ENCODE data around the gene SYNDIG1.

SYNDIG1 gene

DNA sequence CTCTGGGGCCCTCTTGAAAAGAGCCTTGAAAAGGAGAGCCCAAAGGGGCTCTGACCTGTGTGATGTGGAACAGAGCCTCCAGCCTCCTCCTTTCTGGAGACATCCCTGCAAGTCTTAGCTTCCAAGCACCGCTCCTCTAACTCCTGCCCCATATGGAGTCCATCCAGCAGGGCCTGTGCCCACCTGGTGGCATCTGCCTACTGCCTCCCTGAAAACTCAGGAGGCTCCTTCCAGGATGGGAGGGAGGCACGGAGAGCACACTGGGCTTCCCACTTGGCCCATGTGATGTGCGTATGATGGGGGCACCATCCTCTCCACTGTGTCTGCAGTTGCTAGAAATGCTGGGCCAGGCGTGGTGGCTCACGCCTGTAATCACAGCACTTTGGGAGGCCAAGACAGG lies 98.1 kb downstream of the SYNDIG1 start:
- DNase-seq (ENCODE audit: low spot score): no peak

DNA sequence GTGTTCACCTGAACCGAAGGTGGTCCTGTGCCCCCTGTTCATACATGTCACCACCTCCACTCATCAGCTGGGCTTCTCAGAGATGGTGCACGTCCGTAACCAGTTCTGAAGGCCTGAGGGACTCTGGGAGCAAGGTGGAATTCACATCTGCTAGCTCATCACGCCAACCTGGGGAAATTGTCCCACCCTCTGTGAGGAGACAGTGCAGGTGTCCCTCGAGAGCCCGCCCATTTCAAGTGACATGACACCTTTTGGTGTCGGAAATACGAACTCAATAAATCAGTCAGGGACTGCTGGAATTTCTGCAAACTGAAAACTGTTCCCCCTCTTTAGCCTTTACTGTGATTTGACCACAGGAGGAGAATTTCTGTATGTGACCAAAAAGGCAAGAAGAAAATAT lies 99.4 kb downstream of the SYNDIG1 start:
- DNase-seq (ENCODE audit: low spot score): no peak

DNA sequence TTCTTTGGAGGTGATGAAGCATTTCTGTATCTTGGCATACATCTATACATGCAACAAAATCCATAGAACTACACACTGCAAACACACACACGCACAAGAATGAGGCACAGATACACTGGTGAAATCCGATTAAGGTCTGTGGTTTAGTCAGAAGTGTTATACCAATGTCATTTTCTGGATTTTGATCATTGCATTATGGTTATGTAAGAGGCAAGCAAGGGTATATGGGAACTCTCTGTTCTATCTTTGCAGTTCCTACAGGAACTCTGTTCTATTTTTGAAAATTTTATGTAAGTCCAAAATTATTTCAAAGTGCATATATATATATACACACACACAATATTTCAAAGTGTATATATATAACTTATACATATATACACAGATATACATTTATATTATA lies 101.7 kb downstream of the SYNDIG1 start:
- DNase-seq (ENCODE audit: low spot score): no peak

DNA sequence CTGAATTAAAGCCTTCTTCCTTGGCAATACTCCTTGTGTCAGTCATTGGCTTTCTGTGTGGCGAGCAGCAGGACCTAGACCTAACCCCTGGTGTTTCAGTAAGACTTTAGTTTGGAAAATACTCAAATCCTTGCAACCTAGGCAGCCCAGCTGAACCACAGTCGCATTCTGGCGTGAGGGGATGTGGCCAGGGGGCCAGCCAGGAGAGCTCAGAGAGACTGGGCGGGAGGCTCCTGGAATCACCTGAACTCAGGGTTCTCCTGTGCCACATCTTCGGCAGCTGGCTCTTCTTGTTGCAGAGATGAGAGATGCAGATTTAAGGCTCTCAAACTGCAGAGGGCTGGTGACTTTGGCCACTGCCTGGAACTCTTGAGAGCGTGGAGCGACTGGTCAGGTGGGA lies 102.7 kb downstream of the SYNDIG1 start:
- DNase-seq (ENCODE audit: low spot score): no peak

DNA sequence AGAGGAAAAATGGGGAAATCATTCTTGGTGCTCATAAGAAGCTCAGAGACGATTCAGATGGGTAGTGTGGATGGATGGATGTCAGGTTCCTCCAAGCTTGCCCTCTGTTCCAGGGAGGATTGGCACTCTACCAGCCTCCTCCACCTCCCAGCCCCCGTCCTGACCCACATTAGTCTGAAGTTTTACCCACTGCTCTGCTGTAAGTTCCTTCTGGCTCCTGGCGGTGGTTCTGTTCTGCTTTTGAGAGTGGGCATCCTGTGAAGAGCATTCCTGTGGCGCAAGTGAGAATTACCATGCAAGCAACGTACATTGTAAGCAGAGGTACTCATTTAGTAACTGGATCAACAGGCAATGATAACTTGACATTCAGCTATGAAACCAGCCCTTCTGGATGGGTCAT lies 103.4 kb downstream of the SYNDIG1 start:
- no peak for DNase-seq (ENCODE audit: low spot score)

DNA sequence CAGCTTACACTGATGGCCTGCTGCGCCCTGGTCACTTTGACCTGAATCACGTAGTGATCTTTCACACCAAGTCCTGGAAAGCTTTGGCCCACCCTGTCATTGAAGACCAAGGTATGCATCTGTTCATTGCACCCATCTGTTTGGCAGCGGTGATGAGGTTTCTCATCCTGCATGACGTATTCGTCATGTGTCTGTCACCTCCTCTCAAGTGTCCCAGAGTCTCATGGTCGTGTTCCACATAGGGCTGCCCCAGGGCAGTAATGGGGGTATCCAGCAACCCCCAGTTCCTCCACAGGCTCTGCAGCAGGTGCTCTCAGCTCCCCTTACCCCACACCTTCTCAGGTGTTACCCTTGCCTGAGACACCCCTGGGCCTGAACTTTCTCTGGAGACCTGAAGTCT lies 104.1 kb downstream of the SYNDIG1 start:
- DNase-seq (ENCODE audit: low spot score): no peak

DNA sequence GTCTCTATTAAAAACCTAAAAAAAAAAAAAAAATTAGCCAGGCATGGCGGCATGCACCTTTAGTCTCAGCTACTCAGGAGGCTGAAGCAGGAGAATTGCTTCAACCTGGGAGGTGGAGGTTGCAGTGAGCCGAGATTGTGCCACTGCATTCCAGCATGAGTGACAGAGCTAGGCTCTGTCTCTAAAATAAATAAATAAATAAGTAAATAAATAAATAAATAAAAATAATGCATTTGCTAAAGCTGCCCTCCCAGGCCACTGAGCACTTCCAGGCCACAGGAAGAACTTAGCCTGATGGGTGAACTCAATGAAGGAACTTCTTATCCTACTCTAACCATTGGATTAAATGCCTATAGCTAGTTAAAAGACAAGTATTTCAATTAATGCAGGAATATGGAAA lies 104.9 kb downstream of the SYNDIG1 start:
- DNase-seq (ENCODE audit: low spot score): no peak

DNA sequence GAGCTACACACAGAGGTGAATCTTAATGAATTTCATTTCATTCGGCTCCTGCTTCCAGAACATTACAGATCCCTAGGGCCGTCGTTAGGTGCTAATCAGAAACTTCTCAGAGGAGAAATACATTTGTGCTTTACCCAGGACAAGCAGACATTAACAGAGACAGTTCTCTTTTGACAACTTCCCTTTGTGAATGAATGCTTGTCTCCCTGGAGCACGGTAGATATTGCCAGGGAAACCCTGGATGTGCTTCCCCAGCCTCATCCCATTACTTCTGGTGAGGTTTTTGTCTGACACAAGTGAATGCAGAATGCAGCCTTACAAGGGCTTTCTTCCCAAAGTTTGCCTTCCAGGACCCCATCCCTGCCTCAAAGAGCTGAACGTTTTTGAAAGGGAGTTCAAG lies 105.4 kb downstream of the SYNDIG1 start:
- no peak for DNase-seq (ENCODE audit: low spot score)

DNA sequence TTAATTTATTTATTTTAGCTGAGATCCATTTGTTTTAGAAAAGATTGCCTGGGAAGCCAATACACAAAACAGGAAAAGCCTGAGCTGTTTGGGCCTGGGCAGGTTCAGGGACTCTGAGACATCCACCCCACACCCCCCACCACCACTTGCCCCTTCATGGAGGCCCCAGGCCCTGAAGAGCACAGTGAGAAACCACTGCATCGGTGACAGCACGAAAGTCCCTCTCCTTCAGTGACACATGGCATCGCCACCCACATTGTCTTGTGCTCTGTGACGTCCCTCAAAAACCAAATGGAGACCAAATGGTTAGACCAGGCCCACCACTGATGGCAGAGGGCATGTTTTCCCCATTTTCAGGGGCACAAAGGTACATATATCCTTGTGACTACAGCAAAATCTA lies 106.4 kb downstream of the SYNDIG1 start:
- DNase-seq (ENCODE audit: low spot score): no peak

DNA sequence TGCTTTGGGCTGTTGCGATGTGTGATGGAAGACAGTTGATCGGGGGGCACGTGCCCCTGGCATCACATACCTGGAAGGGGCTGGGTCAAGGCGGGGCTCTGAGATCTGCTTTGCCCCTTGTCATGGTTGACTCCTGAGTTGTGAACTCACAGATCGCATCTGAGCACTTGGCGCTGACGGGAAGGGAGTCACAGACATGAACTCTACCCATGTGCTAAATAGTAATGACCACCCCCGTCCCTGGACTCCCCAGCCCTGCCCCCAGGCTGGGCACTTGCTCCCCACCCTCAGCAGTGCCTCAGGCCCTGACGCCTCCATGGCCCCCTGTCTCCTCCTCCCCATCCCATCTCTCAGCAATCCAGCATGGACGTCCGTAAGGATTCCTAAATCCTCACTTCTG lies 107.0 kb downstream of the SYNDIG1 start:
- no peak for DNase-seq (ENCODE audit: low spot score)

DNA sequence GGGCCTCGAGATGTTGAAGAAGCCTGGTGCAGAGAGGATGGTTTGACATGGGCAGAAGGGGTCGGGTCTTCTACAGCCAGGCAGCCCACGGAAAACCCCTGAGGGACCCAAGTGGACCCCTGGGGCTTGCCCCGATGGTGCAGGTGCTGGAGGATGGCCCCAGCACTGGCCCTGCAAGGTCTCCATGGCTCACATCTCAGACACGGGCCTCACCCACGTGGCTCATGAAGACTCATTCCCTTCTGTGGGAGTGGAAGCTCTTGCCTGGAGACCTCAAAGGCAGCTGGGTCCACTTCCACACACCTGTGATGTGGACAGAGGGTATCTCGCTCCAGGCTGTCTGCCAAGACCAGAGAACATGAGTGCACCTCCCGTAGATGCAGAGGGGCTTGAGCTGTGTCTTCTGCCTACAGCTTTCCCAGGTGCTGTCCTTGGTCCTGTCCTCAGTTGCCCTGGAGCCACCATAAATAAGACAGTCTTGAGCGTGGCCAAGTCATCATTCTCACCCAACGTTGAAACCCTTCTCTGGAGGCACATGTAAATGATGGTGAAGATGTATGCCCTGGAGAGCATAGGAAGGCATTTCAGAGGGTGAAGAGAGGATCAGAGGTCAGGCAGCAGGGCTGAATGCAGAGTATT lies 108.0 kb downstream of the SYNDIG1 start:
- no peak for DNase-seq (ENCODE audit: low spot score)

DNA sequence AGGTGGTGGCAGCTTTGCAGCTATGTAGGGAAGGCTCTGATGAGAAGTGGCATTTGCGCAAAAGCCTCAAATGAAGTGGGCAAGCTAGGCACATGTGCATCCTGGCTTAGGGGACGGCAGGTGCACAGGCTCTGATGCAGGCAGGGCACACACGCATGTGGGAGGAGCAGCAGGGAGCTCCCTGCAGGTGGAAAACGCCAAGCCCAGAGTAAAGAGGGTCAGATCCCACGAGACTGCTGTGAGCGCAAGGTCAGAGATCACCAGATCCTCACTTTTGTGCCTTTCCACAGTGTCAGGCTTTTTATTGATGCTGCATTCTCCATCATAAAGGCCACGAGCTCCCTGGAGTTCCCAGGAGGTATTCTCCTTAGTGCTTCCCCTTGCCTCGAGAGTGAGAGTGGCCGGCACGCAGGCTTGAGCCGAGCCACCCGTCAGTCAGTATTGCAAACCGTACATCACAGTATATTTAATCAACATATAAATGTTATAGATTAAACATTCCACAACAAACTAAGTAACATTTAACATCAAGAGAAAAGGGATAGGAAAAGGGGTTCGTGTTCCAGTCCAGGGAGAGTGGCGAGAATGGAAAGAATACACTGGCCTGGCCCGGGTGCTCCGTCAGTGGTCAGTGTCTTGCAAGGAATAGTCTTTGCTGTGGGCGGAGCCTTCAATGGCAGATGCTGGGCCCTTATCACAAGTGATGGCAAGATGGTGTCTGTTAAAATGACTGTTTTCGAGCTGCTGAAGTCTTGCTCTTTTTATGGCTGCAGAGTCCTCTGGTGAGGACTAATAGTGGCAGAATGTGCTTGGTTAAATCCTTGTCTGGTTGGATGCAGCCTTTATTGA lies 109.4 kb downstream of the SYNDIG1 start:
- no peak for DNase-seq (ENCODE audit: low spot score)

DNA sequence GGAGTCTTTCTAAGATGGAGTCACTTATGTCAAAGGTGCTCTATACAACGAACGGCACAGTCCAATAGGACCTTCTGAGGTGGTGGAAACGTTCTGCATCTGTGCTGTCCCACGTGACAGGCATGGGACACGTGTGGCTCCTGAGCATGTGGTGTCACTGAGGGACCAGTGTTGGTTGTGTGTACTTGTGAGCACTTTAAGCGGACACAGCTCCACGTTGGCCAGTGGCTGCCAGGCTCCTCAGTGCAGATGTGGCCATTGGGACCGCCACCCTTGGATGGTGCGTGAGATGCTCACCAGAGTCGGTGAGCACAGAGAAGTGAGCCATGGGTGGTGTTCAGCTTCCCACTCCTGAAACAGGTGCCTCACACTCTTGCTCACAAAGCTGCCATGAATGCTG lies 110.0 kb downstream of the SYNDIG1 start:
- DNase-seq (ENCODE audit: low spot score): no peak

DNA sequence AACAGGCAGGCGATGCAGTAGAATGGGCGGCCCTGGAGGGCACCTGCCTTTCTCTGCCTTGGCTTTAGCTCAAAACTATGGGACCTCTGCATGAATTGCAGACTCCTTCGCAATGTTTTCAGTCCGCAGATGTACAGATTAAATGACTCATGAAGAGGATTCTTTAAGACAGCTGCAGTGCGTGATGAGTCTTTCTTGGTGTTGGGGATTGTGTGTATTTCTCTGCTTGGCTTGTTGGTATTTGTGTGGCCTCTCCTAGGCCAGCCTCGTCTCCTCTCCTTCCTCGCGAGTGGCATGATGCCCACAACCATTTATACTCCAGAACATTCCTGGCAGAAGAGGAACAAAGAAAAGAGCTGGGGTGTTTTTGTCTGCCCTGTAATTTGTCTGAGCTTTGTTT lies 110.6 kb downstream of the SYNDIG1 start:
- DNase-seq (ENCODE audit: low spot score): no peak

DNA sequence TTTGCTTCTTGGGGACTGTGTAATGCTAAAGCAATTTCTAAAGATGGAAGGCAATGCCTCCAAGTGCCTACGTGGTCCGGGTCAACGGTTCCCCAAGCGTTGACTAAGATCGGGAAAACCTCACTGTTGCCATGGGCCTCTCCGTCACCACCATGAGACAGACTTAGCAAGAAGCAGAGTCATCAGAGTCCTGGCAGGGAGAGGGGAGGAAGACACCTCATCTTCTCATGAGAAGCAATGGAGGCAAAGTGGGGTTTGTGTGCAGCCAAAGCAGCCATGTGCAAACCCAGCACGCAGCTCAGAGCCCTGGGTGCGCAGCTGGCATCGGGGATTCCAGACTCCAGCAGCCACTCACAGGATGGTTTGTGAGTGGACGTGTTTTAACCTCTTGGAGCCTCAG lies 111.4 kb downstream of the SYNDIG1 start:
- DNase-seq (ENCODE audit: low spot score): no peak

DNA sequence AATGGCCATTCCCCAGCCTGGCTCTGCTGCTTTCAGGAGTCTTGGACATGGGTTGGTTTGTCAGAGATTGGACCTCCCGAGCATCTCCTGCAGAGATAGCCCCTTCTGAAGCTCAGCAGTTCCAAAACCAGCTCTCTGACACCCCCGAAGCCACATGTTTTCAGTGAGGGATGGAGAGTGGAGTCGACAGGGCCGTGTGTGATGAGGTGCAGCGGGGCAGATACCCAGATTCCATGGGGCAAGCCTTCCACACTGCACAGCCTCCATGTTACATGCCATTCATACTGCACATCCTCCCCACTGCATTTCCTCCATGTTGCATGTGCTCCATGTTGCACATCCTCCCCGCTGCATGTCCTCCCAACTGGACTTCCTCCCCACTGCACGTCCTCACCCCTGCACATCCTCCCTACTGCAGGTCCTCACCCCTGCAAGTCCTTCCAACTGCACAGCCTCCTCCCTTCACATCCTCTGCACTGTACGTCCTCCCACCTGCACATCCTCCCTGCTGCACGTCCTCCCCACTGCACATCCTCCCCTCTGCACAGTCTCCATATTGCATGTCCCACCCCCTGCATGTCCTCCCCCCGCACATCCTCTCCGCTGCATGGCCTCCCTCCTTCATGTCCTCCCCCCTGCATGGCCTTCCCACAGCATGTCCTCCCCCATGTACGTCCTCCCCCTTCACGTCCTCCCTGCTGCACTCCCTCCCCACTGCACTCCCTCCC lies 112.2 kb downstream of the SYNDIG1 start:
- no peak for DNase-seq (ENCODE audit: low spot score)

DNA sequence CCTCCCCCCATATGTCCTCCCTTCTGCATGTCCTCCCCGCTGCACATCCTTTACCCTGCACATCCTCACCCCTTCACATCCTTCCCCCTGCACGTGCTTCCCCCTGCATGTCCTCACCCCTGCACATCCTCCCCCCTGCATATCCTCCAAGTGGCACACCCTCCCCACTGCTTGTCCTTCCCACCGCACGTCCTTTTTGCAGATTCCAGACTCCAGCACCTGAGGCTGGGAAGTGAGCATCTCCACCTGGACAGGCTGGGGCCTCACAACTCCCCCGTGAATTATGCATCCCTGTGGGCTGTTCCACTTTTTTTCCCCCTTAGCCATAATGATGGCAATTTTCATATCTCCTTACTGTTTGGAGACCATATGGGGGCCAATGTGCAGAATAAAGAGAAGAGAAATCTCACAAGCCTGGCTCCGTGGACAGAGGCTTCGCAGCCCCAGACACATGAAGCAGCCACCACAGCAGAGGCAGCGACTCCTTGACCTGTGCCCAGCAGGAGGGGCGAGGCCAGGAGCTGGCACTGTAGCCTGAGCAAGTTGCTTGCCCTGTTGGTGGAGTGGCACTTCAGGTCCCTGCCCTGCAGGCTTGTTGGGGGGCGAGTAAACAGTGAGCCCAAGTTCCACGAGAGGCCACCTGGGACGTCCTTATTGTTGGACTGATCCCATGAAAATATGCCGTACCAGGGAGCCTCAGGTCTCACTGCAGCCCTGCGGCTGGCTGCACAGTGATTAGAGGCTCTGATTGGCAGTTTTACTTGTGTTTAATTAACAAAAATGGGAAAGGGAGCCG lies 113.1 kb downstream of the SYNDIG1 start:
- DNase-seq (ENCODE audit: low spot score): no peak

DNA sequence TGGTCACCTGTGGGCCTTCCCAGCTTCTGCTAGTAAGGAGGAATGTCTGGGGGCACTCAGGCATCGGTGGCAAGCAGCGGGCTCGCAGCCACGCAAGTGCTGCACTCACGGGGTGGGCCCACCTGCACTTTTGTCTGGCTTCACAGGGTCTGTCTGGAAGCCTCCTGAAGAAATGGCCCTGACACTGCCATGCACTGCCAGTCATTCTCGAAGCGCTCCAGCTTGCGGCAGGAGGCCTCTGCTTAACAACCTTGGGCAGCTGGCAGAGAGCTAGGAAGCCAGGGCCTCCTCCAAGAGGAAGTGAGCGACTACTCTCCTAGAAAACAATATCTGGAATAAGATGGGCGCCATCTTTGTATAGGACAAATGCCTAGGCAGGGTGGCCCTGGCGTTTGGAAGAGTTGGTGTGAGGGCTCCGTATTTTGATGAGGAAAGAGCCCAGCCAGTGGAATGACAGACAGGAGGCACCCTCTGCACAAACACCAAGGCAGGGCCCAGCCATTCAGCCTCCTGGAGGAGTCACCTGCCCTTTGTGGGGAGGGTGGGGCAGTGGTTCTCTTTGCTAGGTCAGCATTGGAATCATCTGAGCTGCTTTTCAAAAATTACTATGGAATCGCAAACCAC lies 113.9 kb downstream of the SYNDIG1 start:
- no peak for DNase-seq (ENCODE audit: low spot score)

DNA sequence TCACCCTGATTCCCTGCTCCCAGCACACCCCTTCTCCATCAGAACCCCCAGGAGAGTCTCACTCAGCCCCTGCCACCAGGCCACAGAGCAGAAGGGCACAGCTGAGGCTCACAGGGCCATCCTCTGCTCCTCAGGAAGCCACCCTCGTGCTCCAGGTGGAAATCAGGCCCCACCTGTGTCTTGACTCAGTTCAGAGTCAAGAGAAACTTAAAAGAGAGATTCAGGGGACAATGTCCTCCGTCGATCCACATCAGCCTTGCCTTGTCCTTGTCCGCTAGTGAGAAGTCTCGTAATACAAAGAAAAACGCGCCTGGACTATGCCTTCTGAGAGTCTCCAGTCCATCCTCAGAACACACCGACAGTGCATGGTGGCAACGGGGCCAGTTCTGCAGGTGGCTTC lies 114.6 kb downstream of the SYNDIG1 start:
- no peak for DNase-seq (ENCODE audit: low spot score)

DNA sequence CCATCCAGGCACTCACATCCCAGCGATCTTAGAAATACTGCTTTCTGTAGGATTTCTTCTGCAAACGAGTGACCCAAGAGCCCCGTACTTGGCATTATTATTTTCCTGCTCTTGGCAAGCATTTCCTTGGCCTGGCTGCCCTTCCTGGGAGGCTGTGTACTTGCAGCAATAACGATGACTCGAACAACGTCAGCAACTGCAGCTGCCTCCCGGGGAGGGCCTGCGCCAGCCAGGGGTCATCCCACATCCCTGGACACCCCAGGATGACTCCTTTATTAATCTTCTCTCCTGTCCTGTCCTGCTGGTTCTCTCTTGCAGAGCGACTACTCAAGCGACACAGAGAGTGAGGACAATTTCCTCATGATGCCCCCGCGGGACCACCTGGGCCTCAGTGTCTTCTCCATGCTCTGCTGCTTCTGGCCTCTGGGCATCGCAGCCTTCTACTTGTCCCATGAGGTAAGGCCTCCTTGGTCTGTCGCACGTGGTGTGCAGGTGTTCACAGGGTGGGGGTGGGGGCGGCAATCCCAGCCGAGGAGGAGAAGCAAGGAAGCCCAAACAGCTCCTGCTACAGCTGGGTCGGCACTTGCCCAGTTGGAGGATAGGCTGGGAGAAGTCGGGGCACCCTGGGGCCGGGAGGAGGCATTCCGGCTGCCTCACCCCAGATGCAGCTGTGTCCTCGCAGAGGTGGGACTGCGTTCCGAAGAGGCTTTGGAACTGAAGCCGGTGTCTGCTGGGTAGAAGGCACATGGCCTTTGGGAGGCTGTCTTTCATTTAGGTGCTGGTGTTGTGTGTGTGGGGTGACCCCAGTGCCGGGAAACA lies 115.3 kb downstream of the SYNDIG1 start:
- DNase-seq (ENCODE audit: low spot score): peak; percentile 31

Measured in cerebellar cortex (tissue), 1 donor.